HepG2 (cell line): Measurements from ENCODE around the gene AMER3. TPM values are rescaled to one million over a fixed set of nuclear protein-coding genes. Genes with fewer than 3 reads are reported as not detected.

Experiments used
- ATAC-seq: fragments of 200-7000 bp; cut with Tn5 transposase; 3 replicates; pipeline ENCODE4 v1.9.1; 2020; ENCODE audit warnings: mild to moderate bottlenecking, moderate library complexity
- BruUV-seq: library from RNA; stranded (reverse); fragments of 400-500 nt; replicated peaks from 2 replicates; lab custom pipeline; 2021; lab: Mats Ljungman, UMichigan
- CTCF ChIA-PET: fragments of 300-600 bp; formaldehyde crosslinking; extraction: SDS; loops from one replicate; lab custom pipeline; 2021; ENCODE audit warnings: low total read pairs, inconsistent platforms, low intra/inter-chr PET ratio; lab: Yijun Ruan, JAX
- POLR2A ChIA-PET: fragments of 350-600 bp; sonication (Branson Sonifier 250); formaldehyde crosslinking; loops from one replicate; lab custom pipeline; 2020; ENCODE audit warnings: antibody characterized with exemption, inconsistent platforms; lab: Yijun Ruan, JAX
- DNase-seq: peaks from one replicate; pipeline ENCODE4 v3.0.0-alpha.2; 2015; ENCODE audit warnings: low spot score
- FAIRE-seq: peaks from 3 replicates; lab custom pipeline; 2011; peaks lifted over from hg19 to GRCh38; lab: Jason Lieb, UNC
- H2AFZ ChIP-seq: one replicate; pipeline ENCODE4 v1.6.1; 2011; ENCODE audit warnings: low read length, inconsistent platforms
- H3K27ac ChIP-seq: fragments of 300-600 bp; 3 replicates; pipeline ENCODE4 v1.8.0; 2011; ENCODE audit warnings: mixed run types, mild to moderate bottlenecking, mixed read lengths, low read length, inconsistent platforms; ENCODE audit not compliant: insufficient read depth; ENCODE audit errors: extremely low read length
- H3K27me3 ChIP-seq, 2 experiments: fragments of 200-600 bp in 1 of 2; 2 replicates in 1 of 2; 3 replicates in 1 of 2; pipeline versions ENCODE4 v1.6.0 to v1.8.0; 2011; ENCODE audit warnings: low read length in 2 of 2, mild to moderate bottlenecking in 2 of 2, moderate library complexity in 2 of 2, inconsistent platforms in 1 of 2; ENCODE audit not compliant: insufficient read depth in 2 of 2, control insufficient read depth in 1 of 2
- H3K36me3 ChIP-seq, 2 experiments: fragments of 200-600 bp in 1 of 2; replicated peaks in 1 of 2; 2 replicates in 1 of 2; 3 replicates in 1 of 2; pipeline versions ENCODE4 v1.5.1 to v1.8.0; 2011; ENCODE audit warnings: low read length in 2 of 2, inconsistent platforms in 1 of 2; ENCODE audit not compliant: insufficient read depth in 2 of 2, control insufficient read depth in 1 of 2
- H3K4me1 ChIP-seq: 2 replicates; pipeline ENCODE4 v1.5.1; 2012; ENCODE audit warnings: low read length, inconsistent platforms; ENCODE audit not compliant: insufficient read depth
- H3K4me2 ChIP-seq: 2 replicates; pipeline ENCODE4 v1.6.0; 2011; ENCODE audit warnings: low read depth, low read length, inconsistent platforms
- H3K4me3 ChIP-seq, 3 experiments: fragments of 200-600 bp in 1 of 3; sonication (generic), shearing (Covaris generic) in 1 of 3; replicated peaks in 1 of 3; 2 replicates each; pipeline ENCODE4 v1.5.1; 2011 to 2016; ENCODE audit warnings: low read length in 3 of 3, inconsistent platforms in 2 of 3, low read depth in 2 of 3, mild to moderate bottlenecking in 2 of 3, control low read depth in 1 of 3, mixed read lengths in 1 of 3; ENCODE audit not compliant: insufficient read depth in 1 of 3
- H3K79me2 ChIP-seq: one replicate; pipeline ENCODE4 v1.6.1; 2011; ENCODE audit warnings: low read length, inconsistent platforms; ENCODE audit not compliant: insufficient read depth
- H3K9ac ChIP-seq: 2 replicates; pipeline ENCODE4 v1.6.0; 2011; ENCODE audit warnings: mild to moderate bottlenecking, low read depth, low read length, inconsistent platforms; ENCODE audit not compliant: insufficient read depth
- H3K9me3 ChIP-seq: 2 replicates; pipeline ENCODE4 v1.5.1; 2012; ENCODE audit warnings: mild to moderate bottlenecking, low read length
- H4K20me1 ChIP-seq: 2 replicates; pipeline ENCODE4 v1.6.0; 2011; ENCODE audit warnings: inconsistent platforms, mild to moderate bottlenecking, low read length, moderate library complexity; ENCODE audit not compliant: insufficient read depth
- CREB1 ChIP-seq, 2 experiments: fragments of 450-650 bp in 1 of 2; IDR thresholded peaks; 2 replicates each; pipeline ENCODE4 v1.6.1; 2016 to 2017; ENCODE audit warnings: control low read depth in 1 of 2, mild to moderate bottlenecking in 1 of 2, missing compliant biosample characterization in 1 of 2, missing genetic modification characterization in 1 of 2
- ZNF652 ChIP-seq: IDR thresholded peaks from 2 replicates; pipeline ENCODE4 v1.6.1; 2016; ENCODE audit warnings: low read depth, borderline replicate concordance
- ZNF660 ChIP-seq: sonication (generic); formaldehyde crosslinking; IDR thresholded peaks from 2 replicates; pipeline ENCODE4 v1.5.1; 2020; ENCODE audit warnings: mild to moderate bottlenecking, low read depth, missing genetic modification reagents, borderline replicate concordance
- ZNF883 ChIP-seq: sonication (generic); formaldehyde crosslinking; IDR thresholded peaks from 2 replicates; pipeline ENCODE4 v1.5.1; 2020; ENCODE audit warnings: mild to moderate bottlenecking, missing genetic modification reagents; ENCODE audit errors: not compliant biosample characterization
- WGBS: methylation state at CpG from one replicate; pipeline ENCODE4 v1.1.6; 2017; ENCODE audit warnings: low lambda C conversion rate; 5-methylcytosine and 5-hydroxymethylcytosine counted together
- in situ Hi-C: cut with HindIII; loops from 2 replicates; pipeline ENCODE4 v1.10.0; 2017; ENCODE audit warnings: low pct_unique_long_range_greater_than_20kb; ENCODE audit not compliant: extremely low pct_ligation_motif_present
- intact Hi-C: fragments of 100-400 bp; cut with micrococcal nuclease; formaldehyde crosslinking; loops from one replicate; pipeline ENCODE4 v1.10.0; 2022; ENCODE audit not compliant: unreplicated experiment
- polyA plus RNA-seq, 8 experiments: library from polyadenylated mRNA; depleted of rRNA in 3 of 8; stranded (reverse) in 7 of 8; unstranded in 1 of 8; fragments of >200 nt; fragmentation: Illumina TruSeq in 4 of 8; extraction: Trizol in 4 of 8; gene quantifications; 2 replicates each; pipeline versions ENCODE4 v1.2.1 to v1.2.3, GENCODE V29; 2011 to 2016; ENCODE audit warnings: low read depth in 4 of 8, missing spikeins in 1 of 8, mixed read lengths in 1 of 8; ENCODE audit not compliant: insufficient read depth in 1 of 8
- total RNA-seq, 5 experiments: library from RNA; depleted of rRNA; stranded (reverse); fragments of >200 nt; fragmentation: Illumina TruSeq; extraction: Trizol; gene quantifications; 2 replicates each; pipeline ENCODE4 v1.2.3, GENCODE V29; 2016; ENCODE audit warnings: low read depth in 1 of 5
- TF ChIP-seq, protein P1 (sequence below): sonication (generic); formaldehyde crosslinking; IDR thresholded peaks from 2 replicates; pipeline ENCODE4 v1.5.1; 2020; ENCODE audit warnings: mild to moderate bottlenecking, moderate library complexity, missing genetic modification reagents
- TF ChIP-seq, protein P2 (sequence below): sonication (generic); formaldehyde crosslinking; IDR thresholded peaks from 2 replicates; pipeline ENCODE4 v1.5.0; 2020; ENCODE audit warnings: mild to moderate bottlenecking, missing genetic modification reagents

AMER3 gene
- total and polyA plus RNA-seq, 2 of the 13 experiments (the other 11 are each of a cell fraction or from before 2014, with no cell fraction given): not detected

DNA sequence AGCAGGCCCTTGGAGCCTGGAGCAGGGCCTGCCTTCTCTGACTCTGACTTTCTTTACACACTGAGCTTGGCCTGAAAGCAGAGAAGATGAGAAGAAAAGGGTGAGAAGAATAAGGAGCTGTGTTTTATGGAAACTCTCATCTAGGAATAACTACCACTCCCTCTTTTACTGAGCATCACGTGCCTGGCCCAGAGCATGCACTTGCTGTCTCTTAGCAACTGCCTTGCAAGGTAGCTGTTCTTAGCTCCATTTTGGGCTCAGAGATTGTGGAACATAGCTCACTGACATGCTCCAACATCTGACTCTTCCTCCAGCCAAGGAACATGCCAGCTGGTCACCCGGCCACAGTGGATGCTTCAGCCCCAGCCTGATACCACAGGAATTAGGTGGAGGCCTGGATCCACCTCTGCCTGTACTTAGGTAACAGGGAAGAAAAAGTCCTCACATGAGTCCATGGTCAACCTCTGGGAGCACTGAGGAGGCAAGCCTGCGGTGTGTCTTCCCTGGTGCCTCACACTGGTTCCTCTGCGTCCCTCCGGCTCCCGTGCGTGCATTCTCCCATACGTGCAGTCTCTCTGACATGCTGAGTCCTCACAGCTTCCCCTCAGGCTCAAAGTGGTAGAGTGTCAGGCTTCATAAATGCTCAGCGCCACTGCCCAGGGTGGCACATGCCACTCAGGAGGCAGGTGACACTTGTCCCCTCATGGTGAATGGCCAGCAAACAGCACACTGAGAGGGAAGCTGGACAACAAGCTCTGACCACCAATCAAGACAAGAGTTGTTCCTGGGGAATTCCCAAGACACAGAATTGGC is 35.7 kb downstream of the AMER3 start:
- Histone ChIP-seq H3K9ac (no peak overlapping the region), H4K20me1 (no peaks in the 10 kb centered on the region), H2AFZ (no peak overlapping the region), H3K79me2 (no peaks in the 10 kb centered on the region), H3K4me3 (no peak overlapping the region), H3K36me3 (no peaks in the 10 kb centered on the region), H3K9me3 (no peaks in the 10 kb centered on the region), H3K27me3 (peaks cover 4 to 18% of the 10 kb centered on the region in 2 experiments; a peak in 2 of 5 replicates), H3K27ac (no peak overlapping the region), H3K4me1 (no peaks in the 10 kb centered on the region)
- BruUV-seq: no TSS peak
- ATAC-seq (no peak), DNase-seq (no peak), FAIRE-seq (no peak)
- WGBS: 42% methylated on average over 8 of the region's 9 CpGs
- intact Hi-C loops (no loop called here), in situ Hi-C loops (no loop called here)
- ChIA-PET CTCF (no interaction called here), POLR2A (no interaction called here)
- TF ChIP-seq, protein P1, sequence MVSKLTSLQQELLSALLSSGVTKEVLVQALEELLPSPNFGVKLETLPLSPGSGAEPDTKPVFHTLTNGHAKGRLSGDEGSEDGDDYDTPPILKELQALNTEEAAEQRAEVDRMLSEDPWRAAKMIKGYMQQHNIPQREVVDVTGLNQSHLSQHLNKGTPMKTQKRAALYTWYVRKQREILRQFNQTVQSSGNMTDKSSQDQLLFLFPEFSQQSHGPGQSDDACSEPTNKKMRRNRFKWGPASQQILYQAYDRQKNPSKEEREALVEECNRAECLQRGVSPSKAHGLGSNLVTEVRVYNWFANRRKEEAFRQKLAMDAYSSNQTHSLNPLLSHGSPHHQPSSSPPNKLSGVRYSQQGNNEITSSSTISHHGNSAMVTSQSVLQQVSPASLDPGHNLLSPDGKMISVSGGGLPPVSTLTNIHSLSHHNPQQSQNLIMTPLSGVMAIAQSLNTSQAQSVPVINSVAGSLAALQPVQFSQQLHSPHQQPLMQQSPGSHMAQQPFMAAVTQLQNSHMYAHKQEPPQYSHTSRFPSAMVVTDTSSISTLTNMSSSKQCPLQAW (CRISPR knock-in tag): no peak
- TF ChIP-seq, protein P2, sequence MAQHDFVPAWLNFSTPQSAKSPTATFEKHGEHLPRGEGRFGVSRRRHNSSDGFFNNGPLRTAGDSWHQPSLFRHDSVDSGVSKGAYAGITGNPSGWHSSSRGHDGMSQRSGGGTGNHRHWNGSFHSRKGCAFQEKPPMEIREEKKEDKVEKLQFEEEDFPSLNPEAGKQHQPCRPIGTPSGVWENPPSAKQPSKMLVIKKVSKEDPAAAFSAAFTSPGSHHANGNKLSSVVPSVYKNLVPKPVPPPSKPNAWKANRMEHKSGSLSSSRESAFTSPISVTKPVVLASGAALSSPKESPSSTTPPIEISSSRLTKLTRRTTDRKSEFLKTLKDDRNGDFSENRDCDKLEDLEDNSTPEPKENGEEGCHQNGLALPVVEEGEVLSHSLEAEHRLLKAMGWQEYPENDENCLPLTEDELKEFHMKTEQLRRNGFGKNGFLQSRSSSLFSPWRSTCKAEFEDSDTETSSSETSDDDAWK (CRISPR knock-in tag): no peak
- TF ChIP-seq CREB1 (IDR thresholded peaks at IDR 0.05) (no peak), CREB1 (CRISPR knock-in tag; IDR thresholded peaks at IDR 0.05) (no peak), ZNF652 (CRISPR knock-in tag) (no peak), ZNF660 (CRISPR knock-in tag) (no peak), ZNF883 (CRISPR knock-in tag) (no peak)
- TF ChIP-seq, all 625 proteins: peak for 0
- H3K4me2 ChIP-seq: no peak overlapping the region
